Left cardiac atrium (tissue), 4 donors: Measurements from ENCODE around the gene SKAP2. TPM values are rescaled to one million over a fixed set of nuclear protein-coding genes. Genes with fewer than 3 reads are reported as not detected.

ENCODE experiments used
- ATAC-seq, 2 donors: fragments of 200-7000 bp; cut with Tn5 transposase; one replicate each; pipeline ENCODE4 v1.9.1; 2020; ENCODE audit warnings: mild to moderate bottlenecking in 2 of 2, moderate library complexity in 2 of 2
- DNase-seq: peaks from one replicate; pipeline ENCODE4 v3.0.0-alpha.2; 2020
- intact Hi-C, 2 donors: fragments of 100-400 bp; cut with DNase I; formaldehyde crosslinking; loops; one replicate each; pipeline versions ENCODE4 v1.14.1 to v1.15.1; 2022 to 2023
- total RNA-seq, 2 donors: library from RNA; stranded (reverse); fragmentation: NEBNext Ultra II Directional; extraction: Animal tissue kit (Norgen Biotek cat#: 25700); gene quantifications; one replicate each; pipeline ENCODE4 v1.2.1, GENCODE V29; 2021
- donor health status: DM: no; HTN: yes; CAD: no.
- donor health status: DM: no; HTN: yes; CAD: no; lungs with severe emphysema.
- donor health status: DM: yes; HTN: yes; CAD: no.
- donor health status: Dilated cardiomyopathy.

The SKAP2 gene
- total RNA-seq, 2 donors from 2014 or later, result 9.2 to 21.4 TPM

GRCh38 chr7:26653430-26654399 lies 210.7 kb downstream of the SKAP2 start:
- intact Hi-C loops, result no loop called here
- DNase-seq, result peak; percentile 26
- no peak for ATAC-seq

- ATAC-seq (no peak), DNase-seq (no peak)
- intact Hi-C loops, result no loop called here
These were observed 211.8 kb downstream of the SKAP2 start for GRCh38 chr7:26652401-26653100.

- intact Hi-C loops, result no loop called here
- DNase-seq (no peak), ATAC-seq (no peak)
These were observed 214.3 kb downstream of the SKAP2 start for GRCh38 chr7:26650103-26650502.

GRCh38 chr7:26649388-26649787 lies 215.0 kb downstream of the SKAP2 start:
- no peak for DNase-seq
- ATAC-seq, result peak in 1 of 2 donors; percentile 81
- intact Hi-C loops, result no loop called here

- intact Hi-C loops, result no loop called here
- ATAC-seq (peak in 1 of 2 donors; percentile 93), DNase-seq (no peak)
These were observed 215.8 kb downstream of the SKAP2 start for GRCh38 chr7:26648554-26648953.

- no peak for DNase-seq
- no peak for ATAC-seq
- intact Hi-C loops, result no loop called here
These were observed 217.9 kb downstream of the SKAP2 start for GRCh38 chr7:26646336-26647048.

GRCh38 chr7:26645121-26645520 lies 219.3 kb downstream of the SKAP2 start:
- ATAC-seq (no peak), DNase-seq (no peak)
- intact Hi-C loops, result no loop called here

GRCh38 chr7:26642416-26642815 lies 222.0 kb downstream of the SKAP2 start:
- DNase-seq, result no peak
- intact Hi-C loops, result no loop called here
- no peak for ATAC-seq

- ATAC-seq, result no peak
- intact Hi-C loops, result no loop called here
These were observed 224.7 kb downstream of the SKAP2 start for GRCh38 chr7:26639695-26640094.

GRCh38 chr7:26639111-26639510 lies 225.3 kb downstream of the SKAP2 start:
- intact Hi-C loops, result no loop called here
- DNase-seq, result no peak
- no peak for ATAC-seq

More at GRCh38 chr7:26639695-26640094, 224.7 kb downstream of the SKAP2 start:
- no peak for DNase-seq

GRCh38 chr7:26638140-26638539 lies 226.2 kb downstream of the SKAP2 start:
- ATAC-seq (no peak), DNase-seq (no peak)
- intact Hi-C loops, result no loop called here

GRCh38 chr7:26637610-26638009 lies 226.8 kb downstream of the SKAP2 start:
- ATAC-seq (no peak), DNase-seq (no peak)
- intact Hi-C loops, result no loop called here

- ATAC-seq (no peak), DNase-seq (no peak)
- intact Hi-C loops, result no loop called here
These were observed 227.6 kb downstream of the SKAP2 start for GRCh38 chr7:26636808-26637207.

- intact Hi-C loops, result no loop called here
- DNase-seq, result no peak
These were observed 230.8 kb downstream of the SKAP2 start for GRCh38 chr7:26633557-26633956.

GRCh38 chr7:26631601-26632000 lies 232.8 kb downstream of the SKAP2 start:
- intact Hi-C loops, result no loop called here
- ATAC-seq, result no peak
- no peak for DNase-seq

More at GRCh38 chr7:26633557-26633956, 230.8 kb downstream of the SKAP2 start:
- no peak for ATAC-seq

- DNase-seq, result no peak
- intact Hi-C loops, result no loop called here
- ATAC-seq, result no peak
These were observed 233.3 kb downstream of the SKAP2 start for GRCh38 chr7:26630941-26631580.

GRCh38 chr7:26630361-26630760 lies 234.0 kb downstream of the SKAP2 start:
- ATAC-seq (no peak), DNase-seq (no peak)
- intact Hi-C loops, result no loop called here

- ATAC-seq (no peak), DNase-seq (no peak)
- intact Hi-C loops, result no loop called here
These were observed 234.7 kb downstream of the SKAP2 start for GRCh38 chr7:26629696-26630095.

- intact Hi-C loops, result no loop called here
- DNase-seq (no peak), ATAC-seq (peak in 1 of 2 donors; percentile 71)
These were observed 236.5 kb downstream of the SKAP2 start for GRCh38 chr7:26627891-26628341.
